ENCODE results near the gene TMOD3. TPM values are rescaled to one million over a fixed set of nuclear protein-coding genes. Genes with fewer than 3 reads are reported as not detected.

TMOD3 gene
- total RNA-seq, 4 donors from 2014 or later: 31.2 to 37.4 (median 36.7) TPM

DNA sequence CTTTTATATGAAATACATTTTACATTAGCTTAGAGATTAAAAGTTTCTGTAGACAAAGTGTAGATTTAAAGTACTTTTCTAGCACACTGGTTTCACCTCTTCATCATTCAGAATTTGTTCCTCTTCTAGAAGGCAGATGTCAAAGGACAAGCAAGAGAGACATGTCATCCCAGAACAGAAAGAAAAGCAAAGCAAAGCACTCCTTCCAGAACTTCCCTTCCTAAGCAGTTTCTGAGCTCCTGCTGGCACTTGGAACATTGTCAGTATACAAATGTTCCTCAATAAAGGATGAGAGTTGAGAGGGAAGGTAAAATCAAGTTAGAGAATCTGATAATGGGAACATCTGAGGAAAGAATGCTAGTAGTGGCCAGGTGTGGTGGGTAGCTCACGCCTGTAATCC lies 26.2 kb downstream of the TMOD3 start:
- no peak for DNase-seq (ENCODE audit: low spot score in 2 of 2)
- no peaks in the 10 kb centered on the region for H3K27me3 ChIP-seq
- H3K4me3 ChIP-seq: no peak overlapping the region
- TF ChIP-seq POLR2A (IDR thresholded peaks at IDR 0.05) (no peak), POLR2AphosphoS5 (IDR thresholded peaks at IDR 0.05) (no peak), EP300 (IDR thresholded peaks at IDR 0.05) (no peak)
- TF ChIP-seq, protein P1, sequence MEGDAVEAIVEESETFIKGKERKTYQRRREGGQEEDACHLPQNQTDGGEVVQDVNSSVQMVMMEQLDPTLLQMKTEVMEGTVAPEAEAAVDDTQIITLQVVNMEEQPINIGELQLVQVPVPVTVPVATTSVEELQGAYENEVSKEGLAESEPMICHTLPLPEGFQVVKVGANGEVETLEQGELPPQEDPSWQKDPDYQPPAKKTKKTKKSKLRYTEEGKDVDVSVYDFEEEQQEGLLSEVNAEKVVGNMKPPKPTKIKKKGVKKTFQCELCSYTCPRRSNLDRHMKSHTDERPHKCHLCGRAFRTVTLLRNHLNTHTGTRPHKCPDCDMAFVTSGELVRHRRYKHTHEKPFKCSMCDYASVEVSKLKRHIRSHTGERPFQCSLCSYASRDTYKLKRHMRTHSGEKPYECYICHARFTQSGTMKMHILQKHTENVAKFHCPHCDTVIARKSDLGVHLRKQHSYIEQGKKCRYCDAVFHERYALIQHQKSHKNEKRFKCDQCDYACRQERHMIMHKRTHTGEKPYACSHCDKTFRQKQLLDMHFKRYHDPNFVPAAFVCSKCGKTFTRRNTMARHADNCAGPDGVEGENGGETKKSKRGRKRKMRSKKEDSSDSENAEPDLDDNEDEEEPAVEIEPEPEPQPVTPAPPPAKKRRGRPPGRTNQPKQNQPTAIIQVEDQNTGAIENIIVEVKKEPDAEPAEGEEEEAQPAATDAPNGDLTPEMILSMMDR (IDR thresholded peaks at IDR 0.05): no peak
- no peak overlapping the region for H3K27ac ChIP-seq
- no peaks in the 10 kb centered on the region for H3K9me3 ChIP-seq
- H3K4me1 ChIP-seq: peaks cover 11% of the 10 kb centered on the region
- no peaks in the 10 kb centered on the region for H3K36me3 ChIP-seq
- WGBS: 92% methylated on average over 1 of the region's 1 CpG

DNA sequence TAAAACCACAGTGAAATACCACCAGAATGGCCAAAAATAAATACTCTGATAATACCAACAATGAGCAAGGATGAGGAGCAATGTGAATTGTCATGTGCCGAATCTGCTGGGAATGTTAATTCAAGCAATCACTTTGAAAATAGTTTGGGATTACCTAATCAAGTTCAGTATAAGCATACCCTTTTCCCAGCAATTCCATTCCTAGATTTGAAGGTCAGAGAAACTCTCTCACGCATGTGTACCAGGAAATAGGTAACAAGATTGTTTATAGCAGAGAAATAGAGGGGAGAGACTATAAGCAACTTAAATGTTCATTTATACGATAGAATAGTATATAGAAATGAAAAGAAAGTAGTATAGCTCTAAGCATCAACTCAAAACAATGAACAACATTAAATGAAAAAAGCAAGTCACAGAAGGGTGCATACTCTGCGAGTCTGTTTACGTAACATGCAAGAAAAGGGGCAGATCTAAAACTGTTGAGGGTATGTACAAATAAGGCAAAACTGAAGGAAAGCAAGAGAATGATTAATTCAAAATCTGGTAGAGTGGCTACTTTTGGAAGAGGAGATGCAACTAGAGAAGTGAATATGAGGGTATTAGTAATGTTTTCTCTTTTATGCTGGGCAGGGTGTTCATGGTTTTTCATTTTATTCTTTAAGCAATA lies 27.4 kb downstream of the TMOD3 start:
- Histone ChIP-seq H3K27me3 (no peaks in the 10 kb centered on the region), H3K4me3 (no peak overlapping the region), H3K9me3 (no peaks in the 10 kb centered on the region), H3K4me1 (peaks cover 8% of the 10 kb centered on the region), H3K36me3 (no peaks in the 10 kb centered on the region), H3K27ac (no peak overlapping the region)
- no peak for DNase-seq (ENCODE audit: low spot score in 2 of 2)
- 87% methylated on average over 5 of the region's 5 CpGs for WGBS
- TF ChIP-seq EP300 (IDR thresholded peaks at IDR 0.05) (no peak), POLR2AphosphoS5 (IDR thresholded peaks at IDR 0.05) (no peak), POLR2A (IDR thresholded peaks at IDR 0.05) (no peak)
- TF ChIP-seq, protein P1 (IDR thresholded peaks at IDR 0.05): no peak

DNA sequence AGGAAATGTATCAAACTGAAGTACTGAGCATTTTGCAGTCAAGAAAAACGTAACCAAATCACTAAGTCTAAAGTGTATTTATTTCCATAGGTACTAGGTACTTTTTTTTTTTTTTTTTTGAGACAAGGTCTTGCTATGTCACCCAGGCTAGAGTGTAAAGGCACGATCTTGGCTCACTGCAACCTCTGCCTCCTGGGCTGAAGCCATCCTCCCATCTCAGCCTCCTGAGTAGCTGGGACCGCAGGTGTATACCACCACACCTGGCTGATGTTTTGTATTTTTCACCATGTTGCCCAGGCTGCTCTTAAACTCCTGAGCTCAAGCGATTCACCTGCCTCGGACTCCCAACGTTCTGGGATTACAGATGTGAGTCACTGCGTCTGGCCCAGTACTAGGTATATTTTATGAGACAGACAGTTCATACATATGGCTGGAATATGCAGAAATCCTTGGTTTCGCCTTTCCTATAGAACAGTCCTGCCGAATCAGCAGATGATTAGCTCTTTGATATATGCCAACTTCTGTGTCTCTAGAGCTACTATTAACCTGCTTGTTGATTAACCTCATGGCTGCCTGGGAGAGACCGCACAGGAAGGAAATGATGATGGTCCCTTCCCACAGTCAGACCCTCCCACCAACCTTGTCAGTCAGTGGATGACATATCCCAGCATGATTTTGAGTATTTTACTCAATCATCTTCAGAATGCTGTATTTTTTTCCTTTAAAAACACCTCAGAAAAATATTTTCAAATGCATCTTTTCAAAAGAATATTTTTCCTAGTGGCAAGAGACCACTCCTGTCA lies 32.3 kb downstream of the TMOD3 start:
- no peaks in the 10 kb centered on the region for H3K9me3 ChIP-seq
- DNase-seq (ENCODE audit: low spot score in 2 of 2): no peak
- H3K4me3 ChIP-seq: no peak overlapping the region
- no peaks in the 10 kb centered on the region for H3K27me3 ChIP-seq
- 76% methylated on average over 10 of the region's 10 CpGs for WGBS
- no peaks in the 10 kb centered on the region for H3K4me1 ChIP-seq
- TF ChIP-seq, protein P1 (IDR thresholded peaks at IDR 0.05): no peak
- no peak for TF ChIP-seq POLR2A (IDR thresholded peaks at IDR 0.05)
- no peak for TF ChIP-seq EP300 (IDR thresholded peaks at IDR 0.05)
- no peak for TF ChIP-seq POLR2AphosphoS5 (IDR thresholded peaks at IDR 0.05)
- H3K27ac ChIP-seq: no peak overlapping the region
- peaks cover 14% of the 10 kb centered on the region for H3K36me3 ChIP-seq

DNA sequence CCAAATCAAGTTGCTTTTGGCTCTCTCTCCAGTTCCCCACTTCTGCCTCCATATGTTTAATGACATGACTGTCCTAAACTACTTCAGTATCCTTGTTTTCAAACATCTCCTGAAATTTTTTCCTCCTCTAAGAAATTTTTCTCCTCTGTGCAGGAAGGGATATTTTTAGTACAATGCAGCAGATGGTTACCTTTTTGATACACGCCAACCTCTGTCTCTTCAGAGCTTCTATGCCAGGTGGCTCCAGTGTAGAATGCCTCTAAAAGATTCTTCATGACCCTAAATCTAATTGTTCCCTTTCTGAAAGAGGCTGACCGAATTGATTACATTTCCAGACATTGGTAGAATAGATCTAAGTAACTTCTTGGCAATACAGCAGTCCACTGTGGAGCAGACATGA lies 33.7 kb downstream of the TMOD3 start:
- Histone ChIP-seq H3K4me1 (no peaks in the 10 kb centered on the region), H3K27ac (no peak overlapping the region), H3K9me3 (no peaks in the 10 kb centered on the region), H3K4me3 (no peak overlapping the region), H3K36me3 (peaks cover 19% of the 10 kb centered on the region), H3K27me3 (no peaks in the 10 kb centered on the region)
- TF ChIP-seq POLR2AphosphoS5 (IDR thresholded peaks at IDR 0.05): no peak
- no peak for TF ChIP-seq POLR2A (IDR thresholded peaks at IDR 0.05)
- TF ChIP-seq, protein P1 (IDR thresholded peaks at IDR 0.05): no peak
- TF ChIP-seq EP300 (IDR thresholded peaks at IDR 0.05): no peak
- no peak for DNase-seq (ENCODE audit: low spot score in 2 of 2)
- 98% methylated on average over 2 of the region's 2 CpGs for WGBS

DNA sequence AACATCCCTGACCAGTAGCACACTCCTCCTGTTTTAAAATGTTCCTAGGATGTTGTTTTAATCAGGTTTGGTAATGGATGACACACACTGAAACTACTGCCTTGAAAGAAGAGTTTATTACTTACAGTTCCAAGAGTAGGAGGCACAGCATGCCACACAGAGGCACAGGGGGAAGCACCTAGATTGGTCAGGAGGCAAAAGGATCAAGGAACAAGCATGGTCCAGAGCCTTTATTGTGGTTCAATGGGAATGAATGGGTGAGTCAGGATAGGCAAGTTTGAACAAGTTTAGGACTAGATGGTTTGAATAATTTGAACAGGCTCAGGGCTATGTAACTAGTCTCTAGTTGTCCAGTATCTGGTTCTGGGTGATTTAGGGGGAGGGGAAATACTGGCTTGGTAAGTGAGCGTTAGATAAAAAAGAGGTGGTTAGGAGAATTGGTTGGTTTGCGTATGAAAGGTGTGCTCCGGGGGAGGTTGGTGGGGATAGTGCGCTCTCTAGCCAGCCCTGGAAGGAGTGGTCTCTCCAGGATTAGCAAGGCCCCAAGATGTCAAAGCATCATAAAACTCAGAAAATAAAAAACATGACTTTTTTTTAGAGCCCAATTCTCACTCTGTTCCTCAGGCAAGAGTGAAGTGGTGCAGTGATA lies 35.1 kb downstream of the TMOD3 start:
- peaks cover 19% of the 10 kb centered on the region for H3K36me3 ChIP-seq
- no peak for TF ChIP-seq EP300 (IDR thresholded peaks at IDR 0.05)
- TF ChIP-seq, protein P1 (IDR thresholded peaks at IDR 0.05): no peak
- no peak for TF ChIP-seq POLR2AphosphoS5 (IDR thresholded peaks at IDR 0.05)
- no peak for TF ChIP-seq POLR2A (IDR thresholded peaks at IDR 0.05)
- no peak overlapping the region for H3K4me3 ChIP-seq
- H3K27me3 ChIP-seq: no peaks in the 10 kb centered on the region
- DNase-seq (ENCODE audit: low spot score in 2 of 2): no peak
- no peak overlapping the region for H3K27ac ChIP-seq
- H3K4me1 ChIP-seq: peaks cover 7% of the 10 kb centered on the region
- H3K9me3 ChIP-seq: no peaks in the 10 kb centered on the region
- 93% methylated on average over 4 of the region's 4 CpGs for WGBS
